SK-N-MC (cell line): ENCODE data around the gene ANKRD11.

Experiments
- DNase-seq: peaks from one replicate; pipeline ENCODE4 v3.0.0-alpha.2; 2011; ENCODE audit warnings: low read depth, low spot score
- H3K27ac ChIP-seq: fragments of 200-600 bp; sonication (generic); 2 replicates; pipeline ENCODE4 v1.5.1; 2016; ENCODE audit warnings: mixed run types
- H3K36me3 ChIP-seq: fragments of 200-600 bp; sonication (generic); 2 replicates; pipeline ENCODE4 v1.6.1; 2017; ENCODE audit warnings: antibody characterized with exemption, low read length, mixed read lengths; ENCODE audit not compliant: insufficient read depth
- H3K4me3 ChIP-seq: fragments of 200-600 bp; sonication (generic); 2 replicates; pipeline ENCODE4 v1.5.1; 2016
- H3K9ac ChIP-seq: fragments of 200-600 bp; sonication (generic); 2 replicates; pipeline ENCODE4 v1.8.0; 2017; ENCODE audit warnings: mixed run types, mixed read lengths; ENCODE audit not compliant: insufficient read length
- H3K9me3 ChIP-seq: fragments of 200-600 bp; sonication (generic); 2 replicates; pipeline ENCODE4 v1.6.1; 2017; ENCODE audit warnings: low read depth, mild to moderate bottlenecking, antibody characterized with exemption, low read length, moderate library complexity, mixed read lengths
- EZH2 ChIP-seq: fragments of 200-600 bp; sonication (generic); IDR thresholded peaks from one replicate; pipeline ENCODE4 v1.6.1; 2017; ENCODE audit warnings: antibody characterized with exemption
- FOXP2 ChIP-seq: optimal IDR thresholded peaks from 2 replicates; pipeline ENCODE3; 2011; ENCODE audit warnings: mild to moderate bottlenecking, moderate library complexity; ENCODE audit not compliant: insufficient read depth; ENCODE audit errors: extremely low read length, control extremely low read depth
- POLR2AphosphoS5 ChIP-seq: IDR thresholded peaks from 2 replicates; pipeline ENCODE4 v1.6.1; 2012; ENCODE audit warnings: mild to moderate bottlenecking, low read depth, low read length, borderline replicate concordance

ANKRD11 gene

GRCh38 chr16:89347807-89348206 lies 142.6 kb downstream of the ANKRD11 start:
- Histone ChIP-seq H3K27ac (no peak overlapping the region), H3K9ac (no peak overlapping the region), H3K4me3 (no peak overlapping the region), H3K9me3 (no peaks in the 10 kb centered on the region), H3K36me3 (no peaks in the 10 kb centered on the region)
- DNase-seq = no peak
- TF ChIP-seq EZH2 = no peak
- no peak for TF ChIP-seq FOXP2
- no peak for TF ChIP-seq POLR2AphosphoS5

GRCh38 chr16:89346869-89347268 lies 143.5 kb downstream of the ANKRD11 start:
- Histone ChIP-seq H3K4me3 (no peak overlapping the region), H3K9me3 (no peaks in the 10 kb centered on the region), H3K9ac (no peak overlapping the region), H3K27ac (no peak overlapping the region), H3K36me3 (no peaks in the 10 kb centered on the region)
- no peak for DNase-seq
- TF ChIP-seq POLR2AphosphoS5 = no peak
- TF ChIP-seq FOXP2 = no peak
- no peak for TF ChIP-seq EZH2

GRCh38 chr16:89345642-89346150 lies 144.7 kb downstream of the ANKRD11 start:
- no peak overlapping the region for H3K9ac ChIP-seq
- H3K27ac ChIP-seq = no peak overlapping the region
- no peaks in the 10 kb centered on the region for H3K9me3 ChIP-seq
- no peak overlapping the region for H3K4me3 ChIP-seq
- no peak for DNase-seq
- no peak for TF ChIP-seq FOXP2
- TF ChIP-seq POLR2AphosphoS5 = no peak
- TF ChIP-seq EZH2 = no peak
- H3K36me3 ChIP-seq = no peaks in the 10 kb centered on the region

GRCh38 chr16:89344846-89345611 lies 145.3 kb downstream of the ANKRD11 start:
- no peak for DNase-seq
- H3K9me3 ChIP-seq = no peaks in the 10 kb centered on the region
- H3K4me3 ChIP-seq = no peak overlapping the region
- TF ChIP-seq FOXP2 (no peak), EZH2 (no peak), POLR2AphosphoS5 (no peak)
- H3K27ac ChIP-seq = no peak overlapping the region
- no peaks in the 10 kb centered on the region for H3K36me3 ChIP-seq
- no peak overlapping the region for H3K9ac ChIP-seq

- Histone ChIP-seq H3K36me3 (no peaks in the 10 kb centered on the region), H3K9ac (no peak overlapping the region), H3K27ac (no peak overlapping the region), H3K4me3 (no peak overlapping the region), H3K9me3 (no peaks in the 10 kb centered on the region)
- DNase-seq = no peak
- TF ChIP-seq EZH2 = no peak
- no peak for TF ChIP-seq POLR2AphosphoS5
- TF ChIP-seq FOXP2 = no peak
Measured at GRCh38 chr16:89344458-89344834, 145.9 kb downstream of the ANKRD11 start.

GRCh38 chr16:89343501-89344457 lies 146.6 kb downstream of the ANKRD11 start:
- H3K9ac ChIP-seq = no peak overlapping the region
- no peaks in the 10 kb centered on the region for H3K36me3 ChIP-seq
- no peak overlapping the region for H3K27ac ChIP-seq
- no peaks in the 10 kb centered on the region for H3K9me3 ChIP-seq
- no peak for DNase-seq
- no peak for TF ChIP-seq POLR2AphosphoS5
- TF ChIP-seq EZH2 = no peak
- TF ChIP-seq FOXP2 = no peak
- no peak overlapping the region for H3K4me3 ChIP-seq

- Histone ChIP-seq H3K4me3 (no peak overlapping the region), H3K36me3 (no peaks in the 10 kb centered on the region), H3K9ac (no peak overlapping the region), H3K9me3 (no peaks in the 10 kb centered on the region), H3K27ac (no peak overlapping the region)
- TF ChIP-seq FOXP2 (no peak), POLR2AphosphoS5 (no peak), EZH2 (no peak)
- no peak for DNase-seq
Measured at GRCh38 chr16:89341697-89342694, 148.4 kb downstream of the ANKRD11 start.

GRCh38 chr16:89341279-89341678 lies 149.1 kb downstream of the ANKRD11 start:
- no peak overlapping the region for H3K4me3 ChIP-seq
- no peaks in the 10 kb centered on the region for H3K9me3 ChIP-seq
- TF ChIP-seq EZH2 (no peak), FOXP2 (no peak), POLR2AphosphoS5 (no peak)
- no peak overlapping the region for H3K9ac ChIP-seq
- DNase-seq = no peak
- no peaks in the 10 kb centered on the region for H3K36me3 ChIP-seq
- H3K27ac ChIP-seq = peak overlapping the region; percentile 13; the same call in 1 of the 2 replicates
